GM23338 (cell line): ENCODE measurements around the gene PGM1. TPM values are rescaled to one million over a fixed set of nuclear protein-coding genes. Genes with fewer than 3 reads are reported as not detected.

Source experiments
- ATAC-seq: fragments of 200-7000 bp; cut with Tn5 transposase; 3 replicates; pipeline ENCODE4 v1.9.1; 2020
- DNase-seq: peaks from one replicate; pipeline ENCODE4 v3.0.0-alpha.2; 2015; ENCODE audit warnings: low spot score
- H2AFZ ChIP-seq: fragments of 200-600 bp; sonication (generic); 2 replicates; pipeline ENCODE4 v1.8.0; 2016; ENCODE audit warnings: antibody characterized with exemption, mild to moderate bottlenecking, moderate library complexity
- H3F3A ChIP-seq: fragments of 200-600 bp; sonication (generic); replicated peaks from 2 replicates; pipeline ENCODE4 v1.8.0; 2017; ENCODE audit warnings: antibody characterized with exemption, mixed run types, low read depth
- H3K27ac ChIP-seq: fragments of 200-600 bp; sonication (generic); 2 replicates; pipeline ENCODE4 v1.6.1; 2016; ENCODE audit warnings: low read depth
- H3K27me3 ChIP-seq: fragments of 200-600 bp; sonication (generic); 2 replicates; pipeline ENCODE4 v1.8.0; 2016; ENCODE audit warnings: mild to moderate bottlenecking, mixed run types, moderate library complexity; ENCODE audit not compliant: insufficient read depth
- H3K36me3 ChIP-seq: fragments of 200-600 bp; sonication (generic); 2 replicates; pipeline ENCODE4 v1.8.0; 2016; ENCODE audit warnings: mild to moderate bottlenecking; ENCODE audit not compliant: insufficient read depth
- H3K4me1 ChIP-seq: fragments of 200-600 bp; sonication (generic); 2 replicates; pipeline ENCODE4 v1.8.0; 2016; ENCODE audit warnings: mild to moderate bottlenecking, moderate library complexity; ENCODE audit not compliant: insufficient read depth
- H3K4me2 ChIP-seq: fragments of 200-600 bp; sonication (generic); 2 replicates; pipeline ENCODE4 v1.7.1; 2017; ENCODE audit warnings: mixed run types
- H3K4me3 ChIP-seq: fragments of 200-600 bp; sonication (generic); 2 replicates; pipeline ENCODE4 v1.6.1; 2016; ENCODE audit warnings: mixed run types
- H3K79me2 ChIP-seq: fragments of 200-600 bp; sonication (generic); replicated peaks from 2 replicates; pipeline ENCODE4 v1.8.0; 2017; ENCODE audit warnings: mild to moderate bottlenecking; ENCODE audit not compliant: insufficient read depth
- H3K9me2 ChIP-seq: fragments of 200-600 bp; sonication (generic); 2 replicates; pipeline ENCODE4 v1.8.0; 2017; ENCODE audit not compliant: insufficient read depth
- H4K20me1 ChIP-seq: fragments of 200-600 bp; sonication (generic); replicated peaks from 2 replicates; pipeline ENCODE4 v1.8.0; 2017; ENCODE audit warnings: mild to moderate bottlenecking; ENCODE audit not compliant: insufficient read depth
- H3K27ac Mint-ChIP-seq: 2 replicates; pipeline ENCODE4 v1.8.0; 2020; ENCODE audit warnings: inconsistent platforms, mild to moderate bottlenecking, moderate library complexity, mixed read lengths
- H3K27me3 Mint-ChIP-seq: 3 replicates; pipeline ENCODE4 v1.8.0; 2022; ENCODE audit warnings: low read depth, mild to moderate bottlenecking, moderate library complexity, mixed read lengths, inconsistent platforms; ENCODE audit not compliant: insufficient read depth, poor library complexity
- H3K36me3 Mint-ChIP-seq: 3 replicates; pipeline ENCODE4 v1.8.0; 2021; ENCODE audit warnings: low read depth, mild to moderate bottlenecking, inconsistent platforms, moderate library complexity, mixed read lengths
- H3K4me1 Mint-ChIP-seq: 3 replicates; pipeline ENCODE4 v1.8.0; 2020; ENCODE audit warnings: mild to moderate bottlenecking, inconsistent platforms, mixed read lengths
- H3K4me3 Mint-ChIP-seq: 3 replicates; pipeline ENCODE4 v1.8.0; 2021; ENCODE audit warnings: moderate library complexity, mild to moderate bottlenecking, inconsistent platforms, mixed read lengths
- H3K9me3 Mint-ChIP-seq: 3 replicates; pipeline ENCODE4 v1.8.0; 2020; ENCODE audit warnings: moderate library complexity, mild to moderate bottlenecking, inconsistent platforms, mixed read lengths
- CREB1 ChIP-seq: fragments of 250-450 bp; sonication (Bioruptor Pico); IDR thresholded peaks from 2 replicates; pipeline ENCODE4 v1.5.0; 2020; ENCODE audit warnings: low read depth, mild to moderate bottlenecking, moderate library complexity
- ETS1 ChIP-seq: IDR thresholded peaks from 2 replicates; pipeline ENCODE4 v1.6.1; 2016; ENCODE audit warnings: antibody characterized with exemption
- EZH2 ChIP-seq: fragments of 200-600 bp; sonication (generic); IDR thresholded peaks from one replicate; pipeline ENCODE4 v1.8.0; 2017; ENCODE audit warnings: antibody characterized with exemption, mild to moderate bottlenecking, low read depth; ENCODE audit not compliant: unreplicated experiment
- EZH2phosphoT487 ChIP-seq: fragments of 200-600 bp; sonication (generic); IDR thresholded peaks from one replicate; pipeline ENCODE4 v1.8.1; 2018; ENCODE audit warnings: antibody characterized with exemption; ENCODE audit not compliant: unreplicated experiment
- JUNB ChIP-seq: IDR thresholded peaks from one replicate; pipeline ENCODE4 v1.6.1; 2016; ENCODE audit warnings: antibody characterized with exemption; ENCODE audit not compliant: unreplicated experiment
- STAT1 ChIP-seq: IDR thresholded peaks from one replicate; pipeline ENCODE4 v1.6.1; 2016; ENCODE audit warnings: antibody characterized with exemption; ENCODE audit not compliant: unreplicated experiment
- ZNF114 ChIP-seq: fragments of 250-450 bp; sonication (Bioruptor Pico); IDR thresholded peaks from 2 replicates; pipeline ENCODE4 v1.5.0; 2020; ENCODE audit warnings: mild to moderate bottlenecking, moderate library complexity
- ZNF331 ChIP-seq: fragments of 250-450 bp; sonication (Bioruptor Pico); IDR thresholded peaks from 2 replicates; pipeline ENCODE4 v1.5.0; 2020; ENCODE audit warnings: low read depth, mild to moderate bottlenecking, moderate library complexity
- polyA plus RNA-seq: library from polyadenylated mRNA; unstranded; fragments of >200 nt; fragmentation: Nextera tagmentation; extraction: Ambion mirVana; gene quantifications from 2 replicates; pipeline ENCODE4 v1.2.1, GENCODE V29; 2016
- total RNA-seq: library from RNA; depleted of rRNA; stranded (reverse); fragments of >200 nt; shearing (Covaris generic); gene quantifications from 2 replicates; pipeline ENCODE4 v1.2.3, GENCODE V29; 2014
- TF ChIP-seq, protein P1 (sequence below), 2 experiments: fragments of 200-600 bp in 1 of 2; sonication (generic) in 1 of 2; conservative IDR thresholded peaks; 2 replicates each; pipeline versions ENCODE4 v1.5.1 to v1.6.1; 2016 to 2017; ENCODE audit warnings: antibody characterized with exemption in 2 of 2, low read depth in 2 of 2, mild to moderate bottlenecking in 2 of 2, moderate library complexity in 1 of 2
- TF ChIP-seq, protein P2 (sequence below): fragments of 250-450 bp; sonication (Bioruptor Pico); IDR thresholded peaks from 2 replicates; pipeline ENCODE4 v1.5.0; 2020; ENCODE audit warnings: mild to moderate bottlenecking, moderate library complexity

The PGM1 gene
- total and polyA plus RNA-seq, 2 experiments from 2014 or later = 20.9 to 71.9 TPM

GRCh38 chr1:63682936-63683335 lies 89.7 kb downstream of the PGM1 start:
- peaks cover 11% of the 10 kb centered on the region for H3K9me2 ChIP-seq
- Mint-ChIP-seq H3K9me3 (peaks cover 13% of the 10 kb centered on the region), H3K36me3 (peaks cover 6% of the 10 kb centered on the region), H3K4me1 (peaks cover 9% of the 10 kb centered on the region), H3K27me3 (peaks cover 4% of the 10 kb centered on the region), H3K4me3 (no peak overlapping the region), H3K27ac (no peak overlapping the region)
- TF ChIP-seq EZH2 (no peak), ETS1 (no peak), JUNB (no peak), STAT1 (no peak), ZNF114 (CRISPR knock-in tag) (no peak), ZNF331 (CRISPR knock-in tag) (no peak), CREB1 (CRISPR knock-in tag) (no peak), EZH2phosphoT487 (no peak)
- TF ChIP-seq, protein P1, sequence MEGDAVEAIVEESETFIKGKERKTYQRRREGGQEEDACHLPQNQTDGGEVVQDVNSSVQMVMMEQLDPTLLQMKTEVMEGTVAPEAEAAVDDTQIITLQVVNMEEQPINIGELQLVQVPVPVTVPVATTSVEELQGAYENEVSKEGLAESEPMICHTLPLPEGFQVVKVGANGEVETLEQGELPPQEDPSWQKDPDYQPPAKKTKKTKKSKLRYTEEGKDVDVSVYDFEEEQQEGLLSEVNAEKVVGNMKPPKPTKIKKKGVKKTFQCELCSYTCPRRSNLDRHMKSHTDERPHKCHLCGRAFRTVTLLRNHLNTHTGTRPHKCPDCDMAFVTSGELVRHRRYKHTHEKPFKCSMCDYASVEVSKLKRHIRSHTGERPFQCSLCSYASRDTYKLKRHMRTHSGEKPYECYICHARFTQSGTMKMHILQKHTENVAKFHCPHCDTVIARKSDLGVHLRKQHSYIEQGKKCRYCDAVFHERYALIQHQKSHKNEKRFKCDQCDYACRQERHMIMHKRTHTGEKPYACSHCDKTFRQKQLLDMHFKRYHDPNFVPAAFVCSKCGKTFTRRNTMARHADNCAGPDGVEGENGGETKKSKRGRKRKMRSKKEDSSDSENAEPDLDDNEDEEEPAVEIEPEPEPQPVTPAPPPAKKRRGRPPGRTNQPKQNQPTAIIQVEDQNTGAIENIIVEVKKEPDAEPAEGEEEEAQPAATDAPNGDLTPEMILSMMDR (conservative IDR thresholded peaks at IDR 0.05; ENCODE audit: low read depth in 2 of 2) = no peak
- TF ChIP-seq, protein P2, sequence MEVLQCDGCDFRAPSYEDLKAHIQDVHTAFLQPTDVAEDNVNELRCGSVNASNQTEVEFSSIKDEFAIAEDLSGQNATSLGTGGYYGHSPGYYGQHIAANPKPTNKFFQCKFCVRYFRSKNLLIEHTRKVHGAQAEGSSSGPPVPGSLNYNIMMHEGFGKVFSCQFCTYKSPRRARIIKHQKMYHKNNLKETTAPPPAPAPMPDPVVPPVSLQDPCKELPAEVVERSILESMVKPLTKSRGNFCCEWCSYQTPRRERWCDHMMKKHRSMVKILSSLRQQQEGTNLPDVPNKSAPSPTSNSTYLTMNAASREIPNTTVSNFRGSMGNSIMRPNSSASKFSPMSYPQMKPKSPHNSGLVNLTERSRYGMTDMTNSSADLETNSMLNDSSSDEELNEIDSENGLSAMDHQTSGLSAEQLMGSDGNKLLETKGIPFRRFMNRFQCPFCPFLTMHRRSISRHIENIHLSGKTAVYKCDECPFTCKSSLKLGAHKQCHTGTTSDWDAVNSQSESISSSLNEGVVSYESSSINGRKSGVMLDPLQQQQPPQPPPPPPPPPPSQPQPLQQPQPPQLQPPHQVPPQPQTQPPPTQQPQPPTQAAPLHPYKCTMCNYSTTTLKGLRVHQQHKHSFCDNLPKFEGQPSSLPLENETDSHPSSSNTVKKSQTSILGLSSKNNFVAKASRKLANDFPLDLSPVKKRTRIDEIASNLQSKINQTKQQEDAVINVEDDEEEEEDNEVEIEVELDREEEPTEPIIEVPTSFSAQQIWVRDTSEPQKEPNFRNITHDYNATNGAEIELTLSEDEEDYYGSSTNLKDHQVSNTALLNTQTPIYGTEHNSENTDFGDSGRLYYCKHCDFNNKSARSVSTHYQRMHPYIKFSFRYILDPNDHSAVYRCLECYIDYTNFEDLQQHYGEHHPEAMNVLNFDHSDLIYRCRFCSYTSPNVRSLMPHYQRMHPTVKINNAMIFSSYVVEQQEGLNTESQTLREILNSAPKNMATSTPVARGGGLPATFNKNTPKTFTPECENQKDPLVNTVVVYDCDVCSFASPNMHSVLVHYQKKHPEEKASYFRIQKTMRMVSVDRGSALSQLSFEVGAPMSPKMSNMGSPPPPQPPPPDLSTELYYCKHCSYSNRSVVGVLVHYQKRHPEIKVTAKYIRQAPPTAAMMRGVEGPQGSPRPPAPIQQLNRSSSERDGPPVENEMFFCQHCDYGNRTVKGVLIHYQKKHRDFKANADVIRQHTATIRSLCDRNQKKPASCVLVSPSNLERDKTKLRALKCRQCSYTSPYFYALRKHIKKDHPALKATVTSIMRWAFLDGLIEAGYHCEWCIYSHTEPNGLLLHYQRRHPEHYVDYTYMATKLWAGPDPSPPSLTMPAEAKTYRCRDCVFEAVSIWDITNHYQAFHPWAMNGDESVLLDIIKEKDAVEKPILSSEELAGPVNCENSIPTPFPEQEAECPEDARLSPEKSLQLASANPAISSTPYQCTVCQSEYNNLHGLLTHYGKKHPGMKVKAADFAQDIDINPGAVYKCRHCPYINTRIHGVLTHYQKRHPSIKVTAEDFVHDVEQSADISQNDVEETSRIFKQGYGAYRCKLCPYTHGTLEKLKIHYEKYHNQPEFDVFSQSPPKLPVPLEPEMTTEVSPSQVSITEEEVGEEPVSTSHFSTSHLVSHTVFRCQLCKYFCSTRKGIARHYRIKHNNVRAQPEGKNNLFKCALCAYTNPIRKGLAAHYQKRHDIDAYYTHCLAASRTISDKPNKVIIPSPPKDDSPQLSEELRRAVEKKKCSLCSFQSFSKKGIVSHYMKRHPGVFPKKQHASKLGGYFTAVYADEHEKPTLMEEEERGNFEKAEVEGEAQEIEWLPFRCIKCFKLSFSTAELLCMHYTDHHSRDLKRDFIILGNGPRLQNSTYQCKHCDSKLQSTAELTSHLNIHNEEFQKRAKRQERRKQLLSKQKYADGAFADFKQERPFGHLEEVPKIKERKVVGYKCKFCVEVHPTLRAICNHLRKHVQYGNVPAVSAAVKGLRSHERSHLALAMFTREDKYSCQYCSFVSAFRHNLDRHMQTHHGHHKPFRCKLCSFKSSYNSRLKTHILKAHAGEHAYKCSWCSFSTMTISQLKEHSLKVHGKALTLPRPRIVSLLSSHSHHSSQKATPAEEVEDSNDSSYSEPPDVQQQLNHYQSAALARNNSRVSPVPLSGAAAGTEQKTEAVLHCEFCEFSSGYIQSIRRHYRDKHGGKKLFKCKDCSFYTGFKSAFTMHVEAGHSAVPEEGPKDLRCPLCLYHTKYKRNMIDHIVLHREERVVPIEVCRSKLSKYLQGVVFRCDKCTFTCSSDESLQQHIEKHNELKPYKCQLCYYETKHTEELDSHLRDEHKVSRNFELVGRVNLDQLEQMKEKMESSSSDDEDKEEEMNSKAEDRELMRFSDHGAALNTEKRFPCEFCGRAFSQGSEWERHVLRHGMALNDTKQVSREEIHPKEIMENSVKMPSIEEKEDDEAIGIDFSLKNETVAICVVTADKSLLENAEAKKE (CRISPR knock-in tag) = no peak
- no peaks in the 10 kb centered on the region for H4K20me1 ChIP-seq
- no peak overlapping the region for H3K4me2 ChIP-seq
- no peak overlapping the region for H3K27ac ChIP-seq
- ATAC-seq = peak; percentile 40; the same call in 2 of the 3 replicates
- H3K79me2 ChIP-seq = no peaks in the 10 kb centered on the region
- no peaks in the 10 kb centered on the region for H3K4me1 ChIP-seq
- no peaks in the 10 kb centered on the region for H3K27me3 ChIP-seq
- H3F3A ChIP-seq = no peaks in the 10 kb centered on the region
- H3K4me3 ChIP-seq = no peak overlapping the region
- H2AFZ ChIP-seq = peak overlapping the region; percentile 52; the same call in 1 of the 2 replicates
- H3K36me3 ChIP-seq = no peaks in the 10 kb centered on the region
- DNase-seq = no peak
